Osteoblast (primary cell): ENCODE data around the gene PROX2. TPM values are rescaled to one million over a fixed set of nuclear protein-coding genes. Genes with fewer than 3 reads are reported as not detected.

Source experiments
- DNase-seq: peaks from one replicate; pipeline ENCODE4 v3.0.0; 2011; ENCODE audit warnings: low spot score, mixed read lengths; ENCODE audit not compliant: insufficient read length; ENCODE audit errors: missing footprints
- H2AFZ ChIP-seq: 2 replicates; pipeline ENCODE4 v1.6.0; 2011; ENCODE audit warnings: mild to moderate bottlenecking, low read length
- H3K27ac ChIP-seq: 2 replicates; pipeline ENCODE4 v1.5.1; 2011; ENCODE audit warnings: mild to moderate bottlenecking, low read depth, low read length, moderate library complexity
- H3K27me3 ChIP-seq: 2 replicates; pipeline ENCODE4 v1.6.0; 2012; ENCODE audit warnings: mild to moderate bottlenecking, control low read depth, inconsistent platforms, low read length, moderate library complexity; ENCODE audit not compliant: insufficient read depth
- H3K36me3 ChIP-seq: 2 replicates; pipeline ENCODE4 v1.5.1; 2011; ENCODE audit warnings: mild to moderate bottlenecking, low read length, control low read depth, moderate library complexity; ENCODE audit not compliant: insufficient read depth
- H3K4me1 ChIP-seq: 2 replicates; pipeline ENCODE4 v1.5.1; 2011; ENCODE audit warnings: mild to moderate bottlenecking, low read length, control low read depth, moderate library complexity; ENCODE audit not compliant: insufficient read depth
- H3K4me2 ChIP-seq: 2 replicates; pipeline ENCODE4 v1.6.0; 2011; ENCODE audit warnings: mild to moderate bottlenecking, low read length; ENCODE audit not compliant: insufficient read depth
- H3K4me3 ChIP-seq: fragments of 200-600 bp; sonication (generic); 3 replicates; pipeline ENCODE4 v1.5.1; 2012; ENCODE audit warnings: mild to moderate bottlenecking, low read length, inconsistent platforms; ENCODE audit not compliant: insufficient read depth
- H3K79me2 ChIP-seq: 2 replicates; pipeline ENCODE4 v1.6.0; 2012; ENCODE audit warnings: mild to moderate bottlenecking, low read length, control low read depth, inconsistent platforms; ENCODE audit not compliant: insufficient read depth
- H3K9me3 ChIP-seq: 2 replicates; pipeline ENCODE4 v1.5.1; 2011; ENCODE audit warnings: low read depth, low read length, control low read depth
- H4K20me1 ChIP-seq: 2 replicates; pipeline ENCODE4 v1.6.0; 2012; ENCODE audit warnings: mild to moderate bottlenecking, low read length, control low read depth; ENCODE audit not compliant: insufficient read depth
- total RNA-seq: library from RNA; depleted of rRNA; stranded (reverse); fragments of >200 nt; gene quantifications from 2 replicates; pipeline ENCODE4 v1.2.3, GENCODE V29; 2012
- TF ChIP-seq, protein P1 (sequence below): IDR thresholded peaks from 2 replicates; pipeline ENCODE4 v1.5.1; 2011; ENCODE audit warnings: mild to moderate bottlenecking, low read depth, low read length, moderate library complexity; ENCODE audit errors: extremely low read depth

The PROX2 gene
- total RNA-seq, 1 donor: not detected

GRCh38 chr14:74861734-74862090 is 14.2 kb downstream of the PROX2 start:
- no peaks in the 10 kb centered on the region for H3K9me3 ChIP-seq
- TF ChIP-seq, protein P1, sequence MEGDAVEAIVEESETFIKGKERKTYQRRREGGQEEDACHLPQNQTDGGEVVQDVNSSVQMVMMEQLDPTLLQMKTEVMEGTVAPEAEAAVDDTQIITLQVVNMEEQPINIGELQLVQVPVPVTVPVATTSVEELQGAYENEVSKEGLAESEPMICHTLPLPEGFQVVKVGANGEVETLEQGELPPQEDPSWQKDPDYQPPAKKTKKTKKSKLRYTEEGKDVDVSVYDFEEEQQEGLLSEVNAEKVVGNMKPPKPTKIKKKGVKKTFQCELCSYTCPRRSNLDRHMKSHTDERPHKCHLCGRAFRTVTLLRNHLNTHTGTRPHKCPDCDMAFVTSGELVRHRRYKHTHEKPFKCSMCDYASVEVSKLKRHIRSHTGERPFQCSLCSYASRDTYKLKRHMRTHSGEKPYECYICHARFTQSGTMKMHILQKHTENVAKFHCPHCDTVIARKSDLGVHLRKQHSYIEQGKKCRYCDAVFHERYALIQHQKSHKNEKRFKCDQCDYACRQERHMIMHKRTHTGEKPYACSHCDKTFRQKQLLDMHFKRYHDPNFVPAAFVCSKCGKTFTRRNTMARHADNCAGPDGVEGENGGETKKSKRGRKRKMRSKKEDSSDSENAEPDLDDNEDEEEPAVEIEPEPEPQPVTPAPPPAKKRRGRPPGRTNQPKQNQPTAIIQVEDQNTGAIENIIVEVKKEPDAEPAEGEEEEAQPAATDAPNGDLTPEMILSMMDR: no peak
- H3K4me3 ChIP-seq: no peak overlapping the region
- H3K4me2 ChIP-seq: no peak overlapping the region
- DNase-seq: no peak
- H4K20me1 ChIP-seq: no peaks in the 10 kb centered on the region
- no peak overlapping the region for H3K27ac ChIP-seq
- H2AFZ ChIP-seq: no peak overlapping the region
- no peaks in the 10 kb centered on the region for H3K4me1 ChIP-seq
- no peaks in the 10 kb centered on the region for H3K27me3 ChIP-seq
- H3K79me2 ChIP-seq: no peaks in the 10 kb centered on the region
- H3K36me3 ChIP-seq: no peaks in the 10 kb centered on the region

DNA sequence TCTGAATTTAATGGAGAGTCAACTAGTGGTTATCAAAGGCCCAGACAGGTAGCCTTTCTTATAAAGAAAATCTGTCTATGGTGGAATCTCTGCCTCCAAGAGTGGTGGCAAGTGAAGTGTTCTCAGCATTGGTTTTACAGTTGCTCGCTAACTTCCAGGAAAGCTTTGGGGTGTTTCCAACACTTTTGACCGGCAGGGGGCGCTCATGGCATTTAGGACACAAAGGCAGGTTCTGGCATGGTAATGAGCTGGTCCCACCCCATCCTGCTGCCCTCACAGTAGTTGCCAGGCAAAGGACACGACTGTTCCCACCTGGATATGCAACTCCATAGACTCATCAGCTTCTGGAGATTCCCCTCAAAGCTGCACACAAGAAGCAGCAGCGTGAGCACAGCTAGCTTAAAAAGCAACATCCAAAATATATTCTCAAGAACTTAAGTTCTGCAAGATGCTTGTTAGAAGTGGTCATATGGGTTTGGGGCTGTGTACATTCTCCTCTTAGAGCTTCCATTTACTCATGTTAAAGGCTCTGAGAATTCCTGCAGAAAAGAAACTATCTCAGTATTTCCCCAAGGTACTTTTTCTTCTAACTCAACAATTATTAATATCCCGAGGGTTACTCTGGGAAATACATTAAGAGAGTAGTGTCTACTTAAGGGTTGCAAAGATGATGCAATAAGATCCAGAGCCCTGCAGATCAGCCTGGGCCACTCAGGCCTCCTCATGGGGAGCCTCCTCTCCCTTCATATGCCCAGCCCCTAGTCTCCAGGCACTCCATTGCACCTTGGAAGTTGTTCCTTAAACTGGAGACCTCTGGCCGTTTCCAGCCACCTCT is 14.8 kb downstream of the PROX2 start:
- peak; percentile 71 for DNase-seq
- H3K4me1 ChIP-seq: no peaks in the 10 kb centered on the region
- H3K4me3 ChIP-seq: no peak overlapping the region
- H2AFZ ChIP-seq: no peak overlapping the region
- no peaks in the 10 kb centered on the region for H4K20me1 ChIP-seq
- H3K27ac ChIP-seq: no peak overlapping the region
- no peaks in the 10 kb centered on the region for H3K36me3 ChIP-seq
- H3K27me3 ChIP-seq: no peaks in the 10 kb centered on the region
- H3K4me2 ChIP-seq: no peak overlapping the region
- no peaks in the 10 kb centered on the region for H3K9me3 ChIP-seq
- TF ChIP-seq, protein P1: peak; percentile 96
- no peaks in the 10 kb centered on the region for H3K79me2 ChIP-seq

GRCh38 chr14:74859757-74860552 is 16.0 kb downstream of the PROX2 start:
- Histone ChIP-seq H3K27ac (no peak overlapping the region), H3K4me2 (no peak overlapping the region), H3K27me3 (no peaks in the 10 kb centered on the region), H3K4me3 (no peak overlapping the region), H3K9me3 (no peaks in the 10 kb centered on the region), H4K20me1 (no peaks in the 10 kb centered on the region), H3K4me1 (no peaks in the 10 kb centered on the region), H3K79me2 (no peaks in the 10 kb centered on the region), H2AFZ (no peak overlapping the region), H3K36me3 (no peaks in the 10 kb centered on the region)
- TF ChIP-seq, protein P1: no peak
- no peak for DNase-seq

- H4K20me1 ChIP-seq: no peaks in the 10 kb centered on the region
- H3K36me3 ChIP-seq: no peaks in the 10 kb centered on the region
- H3K27ac ChIP-seq: no peak overlapping the region
- H3K4me3 ChIP-seq: no peak overlapping the region
- TF ChIP-seq, protein P1: no peak
- no peaks in the 10 kb centered on the region for H3K27me3 ChIP-seq
- no peaks in the 10 kb centered on the region for H3K9me3 ChIP-seq
- no peaks in the 10 kb centered on the region for H3K79me2 ChIP-seq
- no peak for DNase-seq
- no peak overlapping the region for H2AFZ ChIP-seq
- H3K4me1 ChIP-seq: no peaks in the 10 kb centered on the region
- H3K4me2 ChIP-seq: no peak overlapping the region
These were observed 17.9 kb downstream of the PROX2 start for GRCh38 chr14:74858022-74858421.
